Left ventricle myocardium superior (tissue), 1 donor: Measurements from ENCODE around the gene PARP16. TPM values are rescaled to one million over a fixed set of nuclear protein-coding genes. Genes with fewer than 3 reads are reported as not detected.
"Not testable (repeated sequence)": the region's sequence is repeated elsewhere in the genome, so short reads cannot be mapped to it uniquely, and the experiment has no call there.

Experiments
- ATAC-seq: fragments of 200-7000 bp; cut with Tn5 transposase; one replicate; pipeline ENCODE4 v1.9.1; 2020; ENCODE audit warnings: mild to moderate bottlenecking, moderate library complexity
- DNase-seq: peaks from one replicate; pipeline ENCODE4 v3.0.0-alpha.2; 2020
- intact Hi-C: fragments of 100-400 bp; cut with micrococcal nuclease; formaldehyde crosslinking; loops from one replicate; pipeline ENCODE4 v1.11.0; 2022
- total RNA-seq: library from RNA; stranded (reverse); fragmentation: NEBNext Ultra II Directional; extraction: Animal tissue kit (Norgen Biotek cat#: 25700); gene quantifications from one replicate; pipeline ENCODE4 v1.2.1, GENCODE V29; 2021
- donor health status: DM: no; HTN: yes; CAD: no; lungs with severe emphysema.

PARP16 gene
- total RNA-seq, 1 donor from 2014 or later: 4.1 TPM

DNA sequence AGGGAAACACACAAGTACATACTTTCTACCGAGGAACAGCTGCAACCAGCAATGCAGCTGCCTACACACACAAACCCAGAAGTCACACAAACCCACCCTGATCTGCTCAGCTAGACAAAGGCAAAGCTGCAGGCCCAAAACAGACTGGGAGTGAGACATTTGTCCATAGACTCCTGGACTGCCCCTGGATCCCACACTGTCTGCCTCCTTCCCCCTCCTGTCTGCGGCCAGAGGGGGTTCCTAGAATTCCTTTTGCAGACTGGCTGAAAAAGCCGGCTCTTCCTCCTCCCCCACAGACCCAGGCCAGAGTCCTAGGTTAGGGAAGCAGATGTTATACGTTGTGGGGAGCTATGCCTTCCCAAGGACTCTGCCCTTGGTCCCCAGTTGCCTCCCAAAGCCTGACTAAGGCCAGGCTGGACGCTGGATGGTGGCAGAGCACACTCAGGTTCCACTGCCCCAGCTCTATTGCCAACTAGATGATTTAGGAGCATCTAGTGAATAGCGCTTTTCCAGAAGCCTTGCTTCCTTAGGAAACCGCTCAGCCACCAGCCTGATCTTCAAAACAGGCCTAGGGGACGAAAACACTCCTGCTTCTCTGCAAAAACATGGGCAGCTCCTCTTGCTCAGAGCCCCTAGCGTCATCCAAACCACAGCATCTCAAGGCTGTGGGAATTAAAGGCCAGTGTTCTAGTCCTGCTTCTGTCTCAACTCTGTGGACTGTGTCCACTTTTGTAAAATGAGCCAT, 38.0 kb downstream of the PARP16 start:
- intact Hi-C loops: no loop called here
- ATAC-seq: no peak
- no peak for DNase-seq

DNA sequence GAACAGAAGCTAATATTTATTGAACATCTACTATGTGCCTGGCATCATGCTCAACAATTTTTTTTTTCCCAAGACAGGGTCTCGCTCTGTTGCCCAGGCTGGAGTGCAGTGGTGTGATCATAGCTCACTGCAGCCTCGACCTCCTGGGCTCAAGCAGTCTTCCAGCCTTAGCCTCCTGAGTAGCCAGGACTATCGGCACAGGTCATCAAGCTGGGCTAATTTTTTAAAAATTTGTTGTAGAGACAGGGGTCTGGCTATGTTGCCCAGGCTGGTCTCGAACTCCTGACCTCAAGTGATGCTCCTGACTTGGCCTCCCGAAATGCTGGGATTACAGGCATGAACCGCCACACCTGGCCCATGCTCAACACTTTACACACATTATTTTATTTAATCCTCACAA, 39.7 kb downstream of the PARP16 start:
- DNase-seq: no peak
- ATAC-seq: no peak
- intact Hi-C loops: no loop called here

DNA sequence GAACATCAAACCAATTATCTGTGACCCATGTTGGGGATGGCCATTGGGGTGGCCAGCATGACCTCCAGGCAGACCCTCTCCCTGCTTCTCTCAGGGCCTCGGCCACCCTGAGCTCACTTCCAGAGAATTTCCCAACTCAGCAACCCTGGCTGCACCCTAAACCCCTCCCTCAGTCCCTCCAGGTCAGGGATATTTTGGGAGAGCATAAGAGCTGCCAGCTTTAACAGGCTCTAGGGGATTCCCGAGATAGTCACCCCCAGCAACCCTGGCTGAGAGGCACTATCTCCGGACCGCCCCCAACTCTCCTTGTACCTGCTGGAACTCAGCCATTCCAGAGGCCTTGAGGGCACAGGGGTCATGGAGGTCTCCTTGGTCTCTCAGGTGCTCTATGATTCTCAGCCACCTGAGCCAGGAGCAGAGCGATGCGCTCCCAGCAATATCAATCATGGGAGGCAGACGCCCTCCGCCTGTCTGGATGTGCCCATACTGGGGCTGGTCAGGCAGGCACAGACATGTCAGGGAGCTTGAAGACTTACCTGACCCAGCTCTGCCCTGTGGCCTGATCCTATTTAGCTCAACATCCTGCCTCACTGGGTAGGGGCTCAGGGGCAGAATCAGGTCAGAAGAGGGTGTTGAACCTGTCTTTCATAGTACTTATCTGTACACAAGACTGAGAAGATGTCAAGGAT, 40.5 kb downstream of the PARP16 start:
- DNase-seq (peak; percentile 36), ATAC-seq (peak; percentile 67)
- intact Hi-C loops: no loop called here

GRCh38 chr15:65245096-65245856, 41.4 kb downstream of the PARP16 start:
- intact Hi-C loops: no loop called here
- ATAC-seq (peak; percentile 94), DNase-seq (peak; percentile 87)

GRCh38 chr15:65244638-65245037, 42.0 kb downstream of the PARP16 start:
- ATAC-seq: no peak

DNA sequence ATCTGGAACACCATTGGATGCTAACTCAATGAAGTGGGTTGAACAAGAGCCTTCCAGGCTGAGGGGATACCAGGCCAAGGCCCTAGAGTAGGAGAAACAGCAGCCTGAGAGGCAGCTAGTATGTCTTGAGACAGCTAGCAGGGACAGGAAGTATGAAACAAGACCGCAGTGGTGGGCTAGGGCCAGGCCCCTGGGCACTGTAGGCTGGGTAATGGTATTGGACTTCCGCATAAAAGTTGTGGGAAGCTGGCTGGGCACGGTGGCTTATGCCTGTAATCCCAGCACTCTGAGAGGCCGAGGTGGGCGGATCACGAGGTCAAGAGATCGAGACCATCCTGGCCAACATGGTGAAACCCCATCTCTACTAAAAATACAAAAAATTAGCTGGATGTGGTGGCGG, 50.2 kb downstream of the PARP16 start:
- DNase-seq, intact Hi-C loops, ATAC-seq: not testable (repeated sequence)

More at GRCh38 chr15:65244638-65245037, 42.0 kb downstream of the PARP16 start:
- no peak for DNase-seq
- intact Hi-C loops: no loop called here

- no peak for ATAC-seq
- no peak for DNase-seq
- intact Hi-C loops: no loop called here
Measured at GRCh38 chr15:65233696-65234095, 53.0 kb downstream of the PARP16 start.

DNA sequence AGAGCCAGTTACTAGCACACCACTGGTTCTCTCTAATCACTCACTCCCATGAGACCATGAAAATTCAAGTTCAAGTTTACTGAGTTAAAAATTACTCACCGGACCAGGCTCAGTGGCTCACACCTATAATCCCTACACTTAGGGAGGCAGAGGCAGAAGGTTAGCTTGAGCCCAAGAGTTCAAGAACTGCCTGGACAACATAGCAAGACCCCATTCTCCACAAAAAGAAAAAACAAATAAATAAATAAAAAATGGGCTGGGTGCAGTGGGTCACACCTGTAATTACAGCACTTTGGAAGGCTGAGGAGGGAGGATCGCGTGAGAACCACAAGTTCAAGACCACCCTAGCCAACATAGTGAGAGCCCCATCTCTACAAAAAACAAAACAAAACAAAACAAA, 54.2 kb downstream of the PARP16 start:
- no peak for DNase-seq
- no peak for ATAC-seq
- intact Hi-C loops: no loop called here

GRCh38 chr15:65231306-65231705, 55.4 kb downstream of the PARP16 start:
- intact Hi-C loops: no loop called here
- DNase-seq (no peak), ATAC-seq (no peak)

GRCh38 chr15:65226901-65227300, 59.8 kb downstream of the PARP16 start:
- DNase-seq, intact Hi-C loops, ATAC-seq: not testable (repeated sequence)

DNA sequence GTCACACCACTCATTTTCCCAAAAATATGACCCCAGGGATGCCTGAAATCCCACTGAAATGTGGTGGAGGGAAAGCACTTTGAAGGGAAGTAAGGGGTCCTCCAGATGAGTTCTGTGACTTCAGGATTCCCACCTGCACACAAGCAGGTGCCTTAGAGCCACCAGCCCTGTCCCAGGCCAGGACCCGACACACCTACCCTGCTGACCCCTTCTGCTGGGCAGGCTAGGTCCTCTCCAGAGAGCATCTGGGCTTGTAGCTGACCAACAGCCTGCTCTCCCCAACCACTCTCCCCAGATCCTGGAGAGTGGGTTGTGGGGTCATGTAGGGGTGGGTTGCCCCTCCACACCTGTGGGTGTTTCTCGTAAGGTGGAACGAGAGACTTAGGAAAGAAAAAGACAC, 60.5 kb downstream of the PARP16 start:
- no peak for ATAC-seq
- intact Hi-C loops: no loop called here
- DNase-seq: no peak

GRCh38 chr15:65223996-65224395, 62.7 kb downstream of the PARP16 start:
- DNase-seq: no peak
- intact Hi-C loops: no loop called here
- no peak for ATAC-seq

GRCh38 chr15:65222891-65223290, 63.8 kb downstream of the PARP16 start:
- DNase-seq (no peak), ATAC-seq (no peak)
- intact Hi-C loops: no loop called here

- intact Hi-C loops: no loop called here
- no peak for ATAC-seq
Measured at GRCh38 chr15:65221697-65222096, 65.0 kb downstream of the PARP16 start.

GRCh38 chr15:65219137-65219536, 67.5 kb downstream of the PARP16 start:
- DNase-seq: no peak
- no peak for ATAC-seq
- intact Hi-C loops: no loop called here

More at GRCh38 chr15:65221697-65222096, 65.0 kb downstream of the PARP16 start:
- no peak for DNase-seq

DNA sequence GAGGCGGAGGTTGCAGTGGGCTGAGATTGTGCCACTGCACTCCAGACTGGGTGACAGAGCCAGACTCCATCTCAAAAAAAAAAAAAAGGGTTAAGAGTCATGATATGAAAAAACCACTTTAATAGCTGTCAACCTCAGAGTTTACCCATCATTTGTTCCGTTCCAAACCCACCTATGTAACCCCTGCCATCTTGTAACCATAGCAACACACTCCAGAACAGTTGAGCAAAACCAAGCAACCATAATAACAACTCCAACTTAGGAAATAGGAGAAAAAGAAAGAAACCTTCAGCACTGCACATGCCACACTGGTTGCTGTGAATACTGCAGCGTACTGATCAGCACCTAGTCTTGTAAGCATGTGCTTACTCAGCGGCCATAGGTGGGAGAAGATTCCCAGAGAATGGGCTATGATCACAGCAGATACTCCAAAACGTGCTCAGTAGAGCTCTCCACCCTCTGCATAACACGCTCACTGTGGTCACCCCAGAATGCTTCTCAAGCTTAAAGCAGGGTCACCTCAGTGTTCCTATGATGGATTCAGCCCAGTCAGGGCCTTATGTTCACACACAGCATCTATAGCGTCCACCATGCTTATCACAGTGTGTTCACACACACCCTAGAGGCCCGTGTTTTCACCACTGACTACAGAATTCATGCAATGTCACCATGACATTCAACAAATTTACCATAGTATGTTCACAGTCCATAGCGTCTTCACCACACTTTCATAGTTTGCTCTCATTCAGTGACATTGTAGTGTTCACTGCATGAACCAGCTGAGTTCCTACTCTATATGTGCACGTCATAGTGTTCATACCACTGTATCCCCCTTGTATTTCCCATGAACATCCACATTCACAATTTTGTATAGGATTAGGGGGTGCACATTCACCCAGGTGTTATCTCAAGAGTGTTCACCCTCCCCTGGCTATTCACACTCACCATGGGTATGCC, 68.9 kb downstream of the PARP16 start:
- ATAC-seq (no peak), DNase-seq (no peak)
- intact Hi-C loops: no loop called here

GRCh38 chr15:65215496-65215895, 71.2 kb downstream of the PARP16 start:
- intact Hi-C loops: no loop called here
- ATAC-seq: no peak
- no peak for DNase-seq

DNA sequence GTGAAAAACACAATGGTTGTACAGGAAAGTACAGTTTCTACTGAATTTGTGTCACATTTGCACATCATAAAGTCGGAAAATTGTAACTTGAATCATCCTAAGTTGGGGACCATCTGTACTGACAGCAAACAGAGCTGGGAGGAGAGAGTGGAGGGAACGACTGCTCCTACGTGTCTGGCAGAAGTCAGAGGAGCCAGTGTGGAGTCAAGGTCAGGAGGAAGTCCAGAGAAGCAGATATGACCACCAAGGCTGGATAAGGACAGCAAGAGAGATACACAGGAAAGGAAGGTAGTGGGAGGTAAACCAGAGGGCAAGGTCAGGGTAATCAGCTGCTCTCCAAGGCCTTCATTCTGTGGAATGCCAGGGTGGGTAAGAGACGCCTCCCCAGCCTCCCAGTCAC, 72.7 kb downstream of the PARP16 start:
- ATAC-seq: no peak
- DNase-seq: no peak
- intact Hi-C loops: no loop called here

DNA sequence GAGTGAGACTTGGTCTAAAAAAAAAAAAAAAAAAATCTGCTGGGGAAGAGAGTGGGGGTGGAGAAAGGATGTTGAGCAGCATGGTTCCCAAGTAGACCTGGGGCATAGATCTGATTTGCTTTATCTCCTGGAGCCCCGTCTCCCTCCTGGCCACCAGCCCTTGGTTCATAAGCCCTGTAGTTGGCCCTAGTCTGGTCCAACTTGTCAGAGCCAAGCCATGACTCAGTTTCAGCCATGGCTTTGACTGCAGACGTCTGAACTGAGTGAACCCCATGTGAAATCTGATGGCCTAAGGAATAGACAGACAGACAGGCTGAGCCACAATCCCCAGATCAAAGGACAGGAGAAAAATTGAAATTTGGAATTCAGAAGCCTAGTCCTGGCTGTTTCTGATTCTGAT, 73.4 kb downstream of the PARP16 start:
- ATAC-seq (peak; percentile 44), DNase-seq (no peak)
- intact Hi-C loops: no loop called here
